HG02588 (cell line): ENCODE results near the gene CFAP77.

Experiments used
- ATAC-seq: cut with Tn5 transposase; IDR thresholded peaks from one replicate; pipeline ENCODE4 v1.9.1; 2021; ENCODE audit warnings: mild to moderate bottlenecking, moderate library complexity; ENCODE audit not compliant: unreplicated experiment

Gene CFAP77

DNA sequence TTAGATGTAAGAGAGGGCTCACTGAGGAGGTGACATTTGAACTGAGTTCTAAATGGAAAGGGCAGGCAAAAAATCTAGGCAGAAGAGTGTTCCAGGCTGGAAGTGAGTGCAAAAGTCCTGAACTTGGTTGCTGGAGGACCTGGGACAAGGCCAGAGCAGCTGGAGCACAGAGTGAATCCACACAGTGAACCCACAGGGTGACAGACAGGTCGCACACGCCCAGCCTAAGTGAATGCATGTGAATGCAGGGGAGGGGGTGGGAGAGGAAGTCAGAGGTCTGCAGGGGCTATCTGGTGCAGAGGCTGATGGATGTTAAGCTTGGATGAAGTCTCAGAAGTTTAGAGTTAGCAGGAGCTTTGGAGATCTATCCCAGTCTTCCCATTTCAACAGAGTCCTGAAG, 2.8 kb upstream of the CFAP77 start:
- no peak for ATAC-seq

DNA sequence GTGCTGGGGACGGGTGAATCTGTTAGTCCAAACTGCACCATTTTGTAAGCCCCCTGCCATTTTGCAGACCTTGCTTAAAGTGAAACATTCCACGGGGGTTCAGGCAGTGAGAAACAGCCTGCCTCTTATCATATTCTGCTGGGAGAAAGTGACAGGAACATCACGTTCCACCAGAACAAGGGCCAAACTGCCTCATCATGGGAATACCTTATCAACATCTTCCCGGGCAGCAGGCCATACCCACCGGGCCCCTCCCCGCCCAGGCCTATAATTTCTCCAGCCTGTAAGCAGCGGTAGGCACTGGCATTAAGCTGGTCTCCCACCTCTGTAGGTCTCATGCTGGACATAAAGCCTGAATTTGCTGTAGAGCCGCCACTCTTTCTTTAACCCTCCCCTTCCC, 1.5 kb upstream of the CFAP77 start:
- no peak for ATAC-seq

DNA sequence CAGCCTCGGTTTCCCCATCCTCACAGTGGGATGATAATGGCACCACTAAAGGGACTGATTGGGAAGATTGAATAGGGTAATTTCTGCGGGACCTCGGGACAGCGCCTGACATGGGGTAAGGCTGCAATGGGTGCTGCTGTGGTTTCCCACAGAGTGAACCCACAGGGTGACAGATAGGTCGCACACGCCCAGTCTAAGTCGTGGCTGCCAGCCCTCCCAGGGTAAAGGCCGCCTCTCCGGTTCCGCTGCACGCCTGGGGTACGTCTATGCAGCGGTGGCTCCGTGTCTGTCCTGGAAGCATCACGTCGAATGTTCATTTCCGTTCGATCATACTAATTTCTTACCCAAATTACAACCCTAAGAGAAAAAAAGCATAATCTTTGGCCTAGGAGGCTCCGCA, 631 bp downstream of the CFAP77 start:
- no peak for ATAC-seq

DNA sequence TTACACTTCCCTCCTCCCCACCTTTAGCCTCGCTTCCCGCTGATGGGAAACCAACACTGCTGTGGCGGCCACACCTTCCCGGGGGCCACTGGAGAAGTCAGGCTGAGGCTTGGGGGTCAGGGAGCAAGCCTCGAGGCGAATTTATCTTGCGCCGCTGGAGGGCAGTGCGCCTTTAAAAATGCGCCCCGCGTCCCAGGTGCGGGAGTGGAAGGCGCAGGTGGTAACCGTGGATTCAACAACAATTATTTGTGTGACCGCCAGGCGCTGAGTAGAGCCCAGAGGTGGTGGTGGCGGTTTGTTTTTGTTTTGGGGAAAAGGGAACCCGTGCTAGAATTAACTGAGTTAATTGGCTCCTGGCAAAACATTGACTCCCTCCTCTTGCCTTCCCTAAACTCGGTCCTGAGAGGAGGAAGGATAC, 1.1 kb downstream of the CFAP77 start:
- ATAC-seq, result no peak

DNA sequence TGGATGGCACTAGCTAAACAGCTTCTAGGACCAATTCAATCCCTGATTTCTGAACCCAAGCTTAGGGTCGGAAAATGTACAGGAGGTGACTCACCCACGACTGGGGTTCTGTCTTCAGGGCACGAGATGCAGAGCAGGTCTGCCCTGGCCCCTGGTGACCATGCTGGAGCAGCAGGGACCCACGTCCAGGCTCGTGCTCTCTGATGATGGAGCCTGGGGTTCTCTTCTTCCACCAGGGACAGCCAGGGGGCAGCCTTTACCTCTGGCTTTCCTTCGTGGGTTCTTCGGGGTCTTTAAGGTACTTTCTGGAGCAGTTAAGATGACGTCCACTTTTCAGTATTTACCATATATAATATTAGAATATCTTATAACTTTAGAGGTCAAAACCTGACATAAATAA, 2.1 kb downstream of the CFAP77 start:
- ATAC-seq, result no peak

DNA sequence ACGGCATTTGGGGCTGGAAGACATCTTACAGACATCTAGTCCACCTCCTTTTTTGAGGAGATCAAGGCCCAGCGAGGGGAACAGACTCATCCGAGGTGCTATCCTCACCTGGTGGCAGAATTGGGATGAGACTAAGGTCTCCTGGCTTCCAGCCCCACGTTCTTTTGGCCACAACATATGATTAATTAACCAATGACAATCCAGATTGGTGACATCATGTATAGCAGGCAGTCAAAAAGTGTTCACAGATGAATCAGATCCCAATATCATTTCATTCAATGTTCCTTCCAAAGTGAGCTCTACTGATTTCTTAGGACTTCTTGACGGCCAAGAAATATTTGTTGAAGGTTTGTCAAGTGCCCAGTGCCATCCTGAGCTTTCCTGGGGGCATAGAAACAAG, 3.9 kb downstream of the CFAP77 start:
- no peak for ATAC-seq

DNA sequence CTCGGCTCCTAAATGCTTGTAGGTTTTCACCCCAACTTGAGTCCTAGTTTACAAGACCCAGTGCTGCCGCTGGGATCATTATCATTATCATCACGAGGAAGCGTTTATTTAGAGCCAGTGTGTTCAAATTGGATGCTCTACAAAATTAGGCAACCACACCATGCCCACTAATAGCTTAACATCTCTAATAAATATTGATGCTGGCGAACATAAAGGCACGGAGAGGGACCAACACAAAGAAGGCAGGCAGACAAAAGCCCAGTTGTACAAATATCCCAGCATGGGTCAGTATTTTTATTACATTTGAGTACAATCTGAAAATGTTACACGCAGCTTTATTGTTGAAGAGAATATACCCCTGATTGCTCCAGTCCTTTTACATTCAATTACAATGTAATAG, 4.7 kb downstream of the CFAP77 start:
- no peak for ATAC-seq

DNA sequence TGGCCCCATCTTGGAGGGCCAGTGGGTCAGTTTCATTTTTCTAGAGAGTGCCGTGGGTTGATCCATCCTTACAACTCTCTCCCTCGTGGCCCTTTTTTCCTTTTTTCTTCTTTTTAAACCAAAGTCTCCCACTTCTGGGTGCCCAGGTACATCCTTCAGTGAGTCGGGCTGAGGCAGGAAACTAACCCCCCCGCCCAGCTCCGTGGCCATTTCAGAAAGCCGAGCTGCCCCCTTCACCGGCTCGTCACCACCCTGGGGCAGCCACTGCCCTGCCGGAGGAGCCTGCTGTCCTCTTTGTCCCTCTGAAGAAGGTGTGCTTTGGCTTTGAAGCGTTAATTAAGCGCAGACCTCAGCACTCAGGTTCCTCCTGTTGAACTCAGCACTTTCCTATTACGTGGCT, 5.2 kb downstream of the CFAP77 start:
- ATAC-seq, result no peak

DNA sequence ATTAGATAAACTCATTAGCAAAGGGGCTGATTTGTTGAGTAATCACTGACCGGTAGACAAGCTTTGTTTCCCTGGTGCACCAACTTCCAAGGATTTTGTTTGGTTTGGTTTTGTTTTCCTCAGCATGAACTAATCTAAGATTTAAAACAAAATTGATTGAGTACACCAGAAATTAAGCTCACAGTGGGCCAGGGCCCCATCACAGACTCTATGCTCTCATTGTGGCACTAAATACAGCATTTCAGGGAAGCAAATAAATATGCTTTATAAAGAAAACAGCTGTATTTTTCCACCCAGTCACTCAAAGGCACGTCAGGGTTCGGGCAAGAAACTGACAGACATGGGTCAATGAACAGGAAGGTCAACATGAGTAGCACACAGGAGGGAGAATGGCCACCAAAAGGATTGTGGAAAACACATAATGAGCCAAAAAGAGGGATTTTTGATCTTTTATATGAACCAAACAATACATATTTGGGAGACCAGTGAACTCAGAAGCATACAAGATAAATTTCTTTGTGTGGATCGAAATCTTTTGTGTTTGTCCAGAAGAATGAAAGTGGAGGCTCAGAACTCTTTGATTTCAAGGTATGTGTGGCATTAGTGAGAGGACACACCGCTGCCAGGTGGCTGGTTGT, 8.8 kb downstream of the CFAP77 start:
- no peak for ATAC-seq

DNA sequence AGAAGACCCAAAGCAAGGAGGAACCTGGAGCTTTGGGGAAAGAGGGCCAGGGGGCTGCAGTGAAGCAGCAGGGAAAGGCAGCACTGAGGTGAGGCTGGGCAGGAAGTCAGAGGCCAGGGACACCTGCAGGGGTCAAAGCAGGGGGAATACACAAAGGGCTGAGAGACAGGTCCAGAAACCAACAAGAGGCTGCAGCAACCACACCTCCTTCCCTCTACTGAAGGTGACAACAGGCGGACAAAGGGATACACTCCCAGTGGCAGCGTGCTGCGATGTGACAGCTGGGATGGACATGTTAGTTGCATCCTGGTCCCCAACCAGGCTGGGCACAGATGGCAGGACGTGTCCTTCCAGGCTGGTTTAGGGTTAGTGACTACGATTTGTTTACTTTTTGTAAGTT, 12.6 kb downstream of the CFAP77 start:
- no peak for ATAC-seq

DNA sequence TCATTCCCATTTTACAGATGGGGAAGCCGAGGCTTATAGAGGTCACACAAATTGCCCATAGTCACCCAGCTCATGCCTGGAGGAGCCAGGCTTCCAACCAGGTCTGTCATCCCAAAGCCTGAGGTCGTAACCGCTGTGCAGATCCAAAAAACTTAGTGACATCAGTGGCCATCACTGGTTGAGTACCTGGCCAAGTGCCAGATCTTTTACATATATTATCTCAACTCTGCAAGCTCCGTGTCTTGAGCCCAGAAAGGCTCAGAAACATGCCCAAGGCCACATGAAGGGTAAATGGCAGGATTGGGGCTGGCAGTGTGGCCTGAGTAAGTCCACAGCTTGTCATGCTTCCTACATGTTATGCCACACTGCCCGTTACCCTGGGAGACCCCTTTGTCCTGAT, 13.5 kb downstream of the CFAP77 start:
- ATAC-seq, result no peak

DNA sequence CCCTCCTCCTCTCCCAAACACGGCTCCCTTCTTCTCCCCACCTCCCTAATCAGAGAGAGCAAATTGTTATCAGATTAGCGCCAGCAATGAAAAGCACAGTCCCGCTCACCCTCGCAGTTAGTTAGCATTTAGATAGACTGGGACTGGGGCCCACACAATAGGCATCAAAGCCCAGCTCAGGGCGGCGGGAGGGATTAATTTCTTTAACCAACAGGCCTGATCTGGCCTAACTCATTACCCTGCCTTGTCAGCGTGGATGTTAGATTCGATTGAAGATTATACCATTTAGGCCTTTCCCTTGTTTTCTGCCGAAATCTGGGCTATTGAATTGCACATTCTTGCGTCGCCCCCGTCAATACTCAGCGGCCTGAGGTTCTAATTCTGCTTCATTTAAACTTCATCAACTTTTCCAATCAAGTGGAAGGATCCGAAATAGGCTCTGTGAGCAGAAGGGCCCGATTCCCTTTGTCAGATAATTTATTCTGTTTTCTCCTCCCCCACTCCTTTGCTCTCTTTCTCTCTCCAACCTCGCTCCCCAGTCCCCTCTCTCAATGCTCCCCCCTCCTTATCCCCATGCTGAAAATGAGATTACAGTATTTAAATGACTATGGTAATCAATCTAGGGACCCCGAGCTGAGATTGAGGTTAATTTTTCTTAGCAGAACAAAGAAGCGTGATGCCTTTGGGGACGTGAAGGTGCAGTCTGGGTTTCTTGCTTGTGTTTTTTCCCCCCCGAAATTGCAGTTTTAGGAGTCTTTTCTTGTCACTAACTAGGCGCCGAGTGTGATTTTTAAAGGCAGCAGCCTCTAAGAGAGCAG, 15.1 kb downstream of the CFAP77 start:
- ATAC-seq, result no peak

DNA sequence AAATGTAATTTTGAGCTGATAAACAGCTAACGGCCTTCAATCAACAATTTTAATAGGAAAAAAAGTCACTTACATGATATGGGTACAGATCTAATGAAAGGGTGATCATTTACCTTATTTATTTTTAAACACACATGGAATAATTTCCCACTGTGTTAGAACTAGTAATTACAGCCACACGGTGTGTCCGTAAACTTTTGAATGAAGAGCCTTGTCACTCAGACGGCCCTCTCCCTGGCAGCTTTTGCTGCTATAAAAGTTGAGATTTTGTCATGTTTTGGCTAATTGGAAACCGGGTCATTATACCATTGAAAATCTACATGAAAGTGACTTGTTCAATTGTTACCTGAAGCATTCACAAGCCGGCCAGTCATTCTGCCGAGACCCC, 15.7 kb downstream of the CFAP77 start:
- ATAC-seq, result no peak

DNA sequence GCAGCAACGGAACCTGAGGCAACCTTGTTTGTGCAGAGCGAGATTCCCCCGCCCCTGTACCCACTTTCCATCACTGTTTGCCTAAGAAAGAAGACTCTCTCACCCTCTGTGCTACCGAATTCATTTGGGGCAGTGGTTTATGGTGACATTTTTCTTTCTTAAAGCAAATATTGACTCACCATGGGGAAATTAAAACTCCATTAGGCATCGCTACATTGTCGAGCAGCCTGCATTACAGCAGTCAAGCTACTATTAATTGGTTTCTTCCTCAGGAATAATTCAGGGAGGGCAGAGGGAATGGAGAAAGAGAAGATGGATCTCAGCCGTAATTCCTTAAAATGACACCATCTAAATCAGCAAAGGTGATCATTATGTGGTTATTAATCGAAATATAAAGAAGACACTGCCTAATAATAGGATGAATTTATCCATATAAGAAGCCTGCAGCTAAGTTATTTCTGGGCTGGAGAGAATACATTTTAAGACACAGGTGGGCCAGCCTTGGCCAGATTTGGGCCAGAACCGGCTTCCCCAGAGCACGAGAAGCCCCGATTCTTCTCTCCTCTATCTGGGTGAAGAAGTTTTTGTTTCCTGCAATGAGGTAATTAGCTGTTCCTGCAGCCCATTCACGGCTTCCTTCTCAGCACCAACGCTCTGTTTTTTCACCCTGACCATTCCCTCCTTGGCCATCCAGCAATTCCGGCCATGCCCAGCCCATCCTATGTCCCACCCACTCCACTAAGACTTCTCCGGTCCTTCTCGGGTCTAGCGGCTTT, 16.8 kb downstream of the CFAP77 start:
- ATAC-seq, result no peak

DNA sequence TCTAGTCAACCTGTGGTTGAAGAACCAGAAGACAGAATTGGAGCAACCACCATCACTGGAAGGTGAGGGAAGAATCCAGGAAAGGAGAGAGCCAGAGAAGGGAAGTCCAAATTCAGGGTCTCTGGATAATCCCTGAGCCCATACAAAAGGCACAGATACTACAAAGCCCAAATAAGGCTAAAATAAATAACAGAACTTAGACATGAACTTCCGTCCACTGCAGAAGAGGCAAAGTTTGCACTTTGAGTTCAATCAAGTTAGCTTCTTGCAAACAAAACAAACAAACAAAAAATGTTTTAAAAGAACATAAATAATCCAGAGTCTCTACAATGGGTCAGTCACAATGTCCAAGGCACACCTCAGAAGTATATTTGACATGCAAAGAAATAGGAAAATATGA, 21.0 kb downstream of the CFAP77 start:
- no peak for ATAC-seq

DNA sequence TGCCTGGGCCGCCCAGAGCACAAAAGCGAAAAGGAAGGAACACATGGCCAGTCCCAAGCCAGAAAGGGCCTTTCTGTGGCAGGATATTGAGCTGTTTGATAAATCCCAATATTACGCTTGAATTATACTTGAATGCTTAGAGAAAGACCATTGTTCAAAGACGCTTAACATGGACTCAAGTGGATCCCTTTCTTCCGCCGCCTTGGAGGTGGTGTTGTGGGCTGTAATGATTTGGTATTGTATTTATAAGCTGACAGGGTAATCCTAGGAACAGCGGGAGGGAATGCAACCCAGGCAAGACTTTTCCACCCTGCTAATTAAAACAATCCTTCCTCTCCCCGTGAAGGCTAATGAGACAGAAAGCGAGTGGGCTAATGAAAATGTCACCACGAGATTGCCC, 24.9 kb downstream of the CFAP77 start:
- ATAC-seq, result no peak

DNA sequence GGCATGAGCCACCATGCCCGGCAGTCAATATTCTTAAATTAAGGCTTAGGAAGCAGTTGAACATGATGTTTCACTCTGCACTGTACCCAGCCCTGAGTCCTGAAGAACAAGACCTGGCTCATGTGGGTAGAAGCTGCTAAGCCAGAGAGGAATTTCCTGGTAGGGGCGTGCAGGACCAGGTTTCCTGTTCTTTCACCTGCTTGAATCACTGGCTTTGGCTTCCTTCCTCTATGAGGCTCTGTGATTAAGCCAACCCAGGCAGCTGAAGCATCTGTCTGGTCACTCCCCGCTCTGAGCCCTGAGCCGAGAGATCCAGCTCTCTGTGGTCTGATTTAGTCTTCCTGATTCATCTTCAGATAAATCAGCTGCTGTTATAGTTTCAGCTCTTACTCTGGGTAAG, 29.1 kb downstream of the CFAP77 start:
- no peak for ATAC-seq

DNA sequence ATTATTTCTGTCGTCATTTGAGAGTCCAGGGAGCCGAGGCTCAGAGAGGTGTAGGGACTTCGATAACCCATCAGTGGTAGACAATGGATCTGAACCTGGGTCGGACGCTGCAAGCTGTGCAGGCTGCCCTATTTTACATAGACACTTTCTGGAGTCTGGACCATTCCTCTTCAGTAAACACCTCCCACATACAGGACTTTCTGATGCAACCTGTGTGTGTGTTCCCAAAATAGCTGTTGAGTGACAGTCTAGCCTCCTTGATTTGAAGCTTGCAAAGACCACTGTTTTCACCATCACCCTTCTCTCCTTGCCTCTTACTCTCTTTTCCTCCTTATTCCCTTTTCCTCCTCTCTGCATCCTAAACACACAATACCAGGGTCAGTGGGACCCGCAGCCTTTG, 30.7 kb downstream of the CFAP77 start:
- no peak for ATAC-seq

DNA sequence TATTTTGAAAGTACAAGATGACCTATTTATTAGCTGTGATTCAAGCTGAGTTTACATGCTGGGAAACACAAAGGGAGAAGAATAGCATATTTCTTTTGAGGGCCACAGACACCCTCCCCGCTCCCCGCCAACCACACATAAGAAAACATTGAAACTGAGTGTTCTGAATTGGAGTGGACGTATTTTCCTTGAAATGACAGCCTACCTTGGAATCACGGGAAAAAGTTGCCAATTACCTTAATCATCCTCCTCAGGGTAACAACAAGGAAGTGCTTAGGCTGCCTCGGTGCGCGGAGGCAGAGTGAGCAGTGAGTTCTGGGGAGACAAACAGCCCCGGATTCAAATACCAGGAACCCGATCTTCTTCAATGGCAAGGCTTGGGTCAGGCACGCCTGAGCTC, 31.4 kb downstream of the CFAP77 start:
- no peak for ATAC-seq

DNA sequence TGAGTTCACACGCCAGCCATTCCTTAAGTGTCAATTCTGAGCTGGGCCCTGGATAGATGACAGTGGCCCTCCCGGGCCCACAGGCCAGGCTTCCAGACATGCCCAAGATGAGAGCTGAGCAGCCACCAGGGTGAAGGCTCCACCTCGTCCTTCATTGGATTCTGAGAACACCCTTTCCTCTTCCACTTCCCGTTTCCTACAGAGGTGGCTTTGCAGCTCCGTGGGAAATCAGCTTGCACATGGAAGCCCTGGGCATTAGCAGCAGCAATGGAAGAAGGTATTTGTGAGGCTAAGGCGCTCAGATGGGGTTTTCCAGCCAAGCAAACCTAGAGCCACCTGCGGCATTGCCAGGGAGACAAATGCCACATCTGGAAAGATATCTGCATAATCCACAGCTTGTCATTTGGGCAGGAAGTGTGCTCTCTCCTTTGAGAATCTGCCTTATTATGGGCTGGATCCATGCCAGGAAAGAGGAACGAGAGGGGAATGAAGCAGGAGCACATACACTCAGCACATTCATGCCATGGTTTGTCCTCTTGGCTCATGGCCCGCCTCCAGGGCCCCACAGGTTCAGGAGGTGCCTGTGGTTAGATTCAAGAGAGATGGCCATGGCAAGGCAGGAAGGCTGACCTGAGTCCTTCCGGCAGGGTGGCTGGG, 34.1 kb downstream of the CFAP77 start:
- no peak for ATAC-seq

DNA sequence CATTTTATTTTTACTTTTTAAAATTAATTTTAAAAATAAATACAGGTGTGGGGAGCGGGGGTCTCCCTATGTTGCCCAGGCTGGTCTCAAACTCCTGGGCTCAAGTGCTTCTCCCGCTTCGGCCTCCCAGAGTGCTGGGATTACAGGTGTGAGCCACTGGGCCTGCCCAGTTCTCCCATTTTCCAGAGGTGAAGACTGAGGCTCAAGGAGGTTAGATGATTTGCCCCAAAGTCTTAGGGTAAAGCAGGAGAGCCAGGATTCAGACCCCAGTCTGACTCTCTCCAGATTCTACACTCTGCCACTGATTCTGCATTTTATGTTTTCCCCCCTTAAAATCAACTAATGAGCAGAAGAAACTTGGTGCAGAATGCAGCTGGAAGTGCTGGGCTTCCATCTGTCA, 36.9 kb downstream of the CFAP77 start:
- ATAC-seq, result no peak

DNA sequence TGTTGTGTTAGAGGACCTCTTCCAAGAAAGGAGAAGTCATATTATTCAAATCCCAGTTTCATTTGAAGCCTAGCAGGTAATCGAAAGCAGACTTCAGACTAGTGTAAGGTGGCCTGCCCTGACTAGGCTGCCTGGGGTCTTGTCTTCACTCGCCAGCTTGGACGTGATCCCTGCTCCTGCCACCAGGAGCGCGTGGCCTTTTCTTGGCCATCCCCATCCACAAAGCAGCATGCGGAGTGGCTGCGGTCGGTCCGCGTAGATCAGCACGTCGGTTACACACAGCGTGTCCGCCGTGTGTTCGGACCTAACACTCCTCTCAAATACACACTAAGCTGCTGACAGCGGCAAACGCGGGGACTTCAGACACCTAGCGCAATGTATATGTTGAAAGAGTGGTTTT, 37.3 kb downstream of the CFAP77 start:
- no peak for ATAC-seq
